Immature natural killer cell (primary cell): ENCODE data around the gene KRTAP4-11. TPM values are rescaled to one million over a fixed set of nuclear protein-coding genes. Genes with fewer than 3 reads are reported as not detected.
"Not testable (repeated sequence)": the region's sequence is repeated elsewhere in the genome, so short reads cannot be mapped to it uniquely, and the experiment has no call there.

Experiments
- DNase-seq, 3 donors: peaks; one replicate each; pipeline ENCODE4 v3.0.0; 2022; ENCODE audit warnings: mixed read lengths in 1 of 3
- H3K27ac Mint-ChIP-seq, 6 donors: one replicate each; pipeline ENCODE4 v1.8.0; 2020; ENCODE audit warnings: mixed read lengths in 6 of 6, mild to moderate bottlenecking in 5 of 6, inconsistent platforms in 4 of 6, moderate library complexity in 3 of 6
- H3K27me3 Mint-ChIP-seq, 3 donors: one replicate each; pipeline ENCODE4 v1.8.0; 2020 to 2021; ENCODE audit warnings: low read depth in 3 of 3, mild to moderate bottlenecking in 3 of 3, mixed read lengths in 3 of 3, moderate library complexity in 3 of 3, inconsistent platforms in 1 of 3
- H3K36me3 Mint-ChIP-seq, 3 donors: one replicate each; pipeline ENCODE4 v1.8.0; 2020; ENCODE audit warnings: mixed read lengths in 3 of 3, inconsistent platforms in 2 of 3, mild to moderate bottlenecking in 2 of 3
- H3K4me1 Mint-ChIP-seq, 2 donors: one replicate each; pipeline ENCODE4 v1.8.0; 2020; ENCODE audit warnings: inconsistent platforms in 2 of 2, mild to moderate bottlenecking in 2 of 2, mixed read lengths in 2 of 2, moderate library complexity in 1 of 2
- H3K4me3 Mint-ChIP-seq, 5 donors: one replicate each; pipeline ENCODE4 v1.8.0; 2020; ENCODE audit warnings: mild to moderate bottlenecking in 5 of 5, mixed read lengths in 5 of 5, inconsistent platforms in 3 of 5, moderate library complexity in 3 of 5
- H3K9me3 Mint-ChIP-seq, 6 donors: one replicate each; pipeline ENCODE4 v1.8.0; 2020; ENCODE audit warnings: mild to moderate bottlenecking in 6 of 6, mixed read lengths in 6 of 6, inconsistent platforms in 4 of 6, moderate library complexity in 3 of 6
- polyA plus RNA-seq, 3 donors: library from polyadenylated mRNA; unstranded; fragments of 300-500 nt; fragmentation: Illumina TruSeq; gene quantifications; one replicate each; pipeline ENCODE4 v1.2.3, GENCODE V29; 2021

Gene KRTAP4-11
- polyA plus RNA-seq, result not detected

- H3K27ac Mint-ChIP-seq, result not testable (repeated sequence)
These were observed at the start of gene KRTAP4-11 for GRCh38 chr17:41117846-41118386. Gene KRTAP4-11 (minus strand): TSS chr17:41118373. CDS start chr17:41118315, 58 bp downstream.

GRCh38 chr17:41167561-41167960, 49.4 kb upstream of the KRTAP4-11 start:
- no peak for DNase-seq
- Mint-ChIP-seq H3K9me3 (no peaks in the 10 kb centered on the region), H3K27me3 (peaks cover 3 to 7% (median 5%) of the 10 kb centered on the region in 3 donors), H3K4me1 (no peaks in the 10 kb centered on the region), H3K27ac (no peak overlapping the region), H3K4me3 (no peak overlapping the region), H3K36me3 (no peaks in the 10 kb centered on the region)

More at GRCh38 chr17:41117846-41118386, at the start of gene KRTAP4-11:
- H3K4me1 Mint-ChIP-seq, result peaks cover 6 to 14% of the 10 kb centered on the region in 2 donors
- not testable (repeated sequence) for H3K36me3 Mint-ChIP-seq, H3K4me3 Mint-ChIP-seq, DNase-seq, H3K9me3 Mint-ChIP-seq
- H3K27me3 Mint-ChIP-seq, result peaks cover 3 to 20% (median 8%) of the 10 kb centered on the region in 3 donors

GRCh38 chr17:41163828-41164227, 45.7 kb upstream of the KRTAP4-11 start:
- DNase-seq, result no peak
- peaks cover 8 to 11% (median 9%) of the 10 kb centered on the region in 3 donors for H3K27me3 Mint-ChIP-seq
- H3K27ac Mint-ChIP-seq, result no peak overlapping the region
- H3K4me3 Mint-ChIP-seq, result no peak overlapping the region
- no peaks in the 10 kb centered on the region for H3K9me3 Mint-ChIP-seq
- H3K4me1 Mint-ChIP-seq, result no peaks in the 10 kb centered on the region
- H3K36me3 Mint-ChIP-seq, result no peaks in the 10 kb centered on the region

GRCh38 chr17:41160648-41161047, 42.5 kb upstream of the KRTAP4-11 start, which contains the start of gene KRTAP4-4:
Gene KRTAP4-4 (minus strand): TSS chr17:41160748. CDS start chr17:41160691, 57 bp downstream.
- no peak within 1 kb of the TSS for H3K27ac Mint-ChIP-seq
- no peaks in the 10 kb centered on the region for H3K4me1 Mint-ChIP-seq
- H3K4me3 Mint-ChIP-seq, result no peak within 1 kb of the TSS
- H3K27me3 Mint-ChIP-seq, result peaks cover 4 to 12% (median 11%) of the 10 kb centered on the region in 3 donors
- no peak for DNase-seq
- H3K9me3 Mint-ChIP-seq, result no peaks in the 10 kb centered on the region
- no peaks in the 10 kb centered on the region for H3K36me3 Mint-ChIP-seq

- H3K27me3 Mint-ChIP-seq, result peaks cover 4 to 13% (median 12%) of the 10 kb centered on the region in 3 donors
- H3K4me1 Mint-ChIP-seq, H3K9me3 Mint-ChIP-seq, DNase-seq, H3K27ac Mint-ChIP-seq, H3K4me3 Mint-ChIP-seq, H3K36me3 Mint-ChIP-seq: not testable (repeated sequence)
These were observed 42.0 kb upstream of the KRTAP4-11 start for GRCh38 chr17:41160190-41160589.

GRCh38 chr17:41153856-41154255, 35.7 kb upstream of the KRTAP4-11 start:
- Mint-ChIP-seq H3K4me3 (no peak overlapping the region), H3K36me3 (no peaks in the 10 kb centered on the region), H3K4me1 (no peaks in the 10 kb centered on the region), H3K27me3 (peaks cover 2 to 12% (median 4%) of the 10 kb centered on the region in 3 donors), H3K9me3 (no peaks in the 10 kb centered on the region), H3K27ac (no peak overlapping the region)
- DNase-seq, result no peak

GRCh38 chr17:41151525-41151924, 33.4 kb upstream of the KRTAP4-11 start:
- H3K4me3 Mint-ChIP-seq, result no peak overlapping the region
- no peak overlapping the region for H3K27ac Mint-ChIP-seq
- no peaks in the 10 kb centered on the region for H3K4me1 Mint-ChIP-seq
- H3K36me3 Mint-ChIP-seq, result no peaks in the 10 kb centered on the region
- peaks cover 0 to 10% (median 3%) of the 10 kb centered on the region in 3 donors for H3K27me3 Mint-ChIP-seq
- no peak for DNase-seq
- no peaks in the 10 kb centered on the region for H3K9me3 Mint-ChIP-seq

GRCh38 chr17:41150026-41150425, 31.9 kb upstream of the KRTAP4-11 start:
- H3K27me3 Mint-ChIP-seq, result peaks cover 0 to 6% (median 3%) of the 10 kb centered on the region in 3 donors
- no peak overlapping the region for H3K4me3 Mint-ChIP-seq
- no peak overlapping the region for H3K27ac Mint-ChIP-seq
- H3K36me3 Mint-ChIP-seq, result no peaks in the 10 kb centered on the region
- H3K9me3 Mint-ChIP-seq, result peaks cover 0 to 1% (median 0%) of the 10 kb centered on the region in 6 donors
- DNase-seq, result no peak
- no peaks in the 10 kb centered on the region for H3K4me1 Mint-ChIP-seq

GRCh38 chr17:41149652-41149985, 31.4 kb upstream of the KRTAP4-11 start, which contains the start of gene KRTAP4-5:
Gene KRTAP4-5 (minus strand): TSS chr17:41149825. CDS start chr17:41149767, 58 bp downstream.
- no peaks in the 10 kb centered on the region for H3K4me1 Mint-ChIP-seq
- DNase-seq, result no peak
- H3K27ac Mint-ChIP-seq, result no peak within 1 kb of the TSS
- H3K9me3 Mint-ChIP-seq, result peaks cover 0 to 2% (median 0%) of the 10 kb centered on the region in 6 donors
- H3K36me3 Mint-ChIP-seq, result no peaks in the 10 kb centered on the region
- H3K4me3 Mint-ChIP-seq, result no peak within 1 kb of the TSS
- H3K27me3 Mint-ChIP-seq, result peaks cover 0 to 6% (median 3%) of the 10 kb centered on the region in 3 donors

GRCh38 chr17:41148971-41149651, 30.9 kb upstream of the KRTAP4-11 start:
- not testable (repeated sequence) for H3K36me3 Mint-ChIP-seq, H3K27me3 Mint-ChIP-seq, H3K27ac Mint-ChIP-seq, H3K4me1 Mint-ChIP-seq, DNase-seq, H3K9me3 Mint-ChIP-seq, H3K4me3 Mint-ChIP-seq

- Mint-ChIP-seq H3K27me3 (peaks cover 0 to 6% (median 1%) of the 10 kb centered on the region in 3 donors), H3K36me3 (peaks cover 0 to 7% (median 5%) of the 10 kb centered on the region in 3 donors), H3K27ac (no peak overlapping the region), H3K9me3 (peaks cover 6 to 10% (median 7%) of the 10 kb centered on the region in 6 donors), H3K4me3 (no peak overlapping the region), H3K4me1 (no peaks in the 10 kb centered on the region)
- no peak for DNase-seq
These were observed 29.5 kb upstream of the KRTAP4-11 start for GRCh38 chr17:41147531-41148204.

- H3K27ac Mint-ChIP-seq, result no peak overlapping the region
- H3K36me3 Mint-ChIP-seq, result peaks cover 0 to 7% (median 5%) of the 10 kb centered on the region in 3 donors
- no peak overlapping the region for H3K4me3 Mint-ChIP-seq
- peaks cover 0 to 10% (median 1%) of the 10 kb centered on the region in 3 donors for H3K27me3 Mint-ChIP-seq
- peaks cover 6 to 22% (median 11%) of the 10 kb centered on the region in 6 donors for H3K9me3 Mint-ChIP-seq
- no peak for DNase-seq
- H3K4me1 Mint-ChIP-seq, result no peaks in the 10 kb centered on the region
These were observed 27.1 kb upstream of the KRTAP4-11 start for GRCh38 chr17:41145261-41145660.

- H3K4me3 Mint-ChIP-seq, result no peak overlapping the region
- peaks cover 6 to 22% (median 11%) of the 10 kb centered on the region in 6 donors for H3K9me3 Mint-ChIP-seq
- DNase-seq, result no peak
- peaks cover 0 to 7% (median 5%) of the 10 kb centered on the region in 3 donors for H3K36me3 Mint-ChIP-seq
- H3K27ac Mint-ChIP-seq, result no peak overlapping the region
- H3K4me1 Mint-ChIP-seq, result no peaks in the 10 kb centered on the region
- H3K27me3 Mint-ChIP-seq, result peaks cover 0 to 10% (median 1%) of the 10 kb centered on the region in 3 donors
These were observed 26.7 kb upstream of the KRTAP4-11 start for GRCh38 chr17:41144846-41145245.

GRCh38 chr17:41141361-41141760, 23.2 kb upstream of the KRTAP4-11 start:
- Mint-ChIP-seq H3K27me3 (peaks cover under 1 to 19% (median 2%) of the 10 kb centered on the region in 3 donors), H3K27ac (no peak overlapping the region), H3K4me3 (no peak overlapping the region), H3K36me3 (peaks cover 0 to 11% (median 10%) of the 10 kb centered on the region in 3 donors), H3K9me3 (peaks cover 6 to 27% (median 13%) of the 10 kb centered on the region in 6 donors), H3K4me1 (no peaks in the 10 kb centered on the region)
- no peak for DNase-seq
